Fibroblast of skin of left quadriceps (primary cell): Measurements from ENCODE around the gene UNC5A.

Experiments
- DNase-seq, 2 experiments: peaks; one replicate each; pipeline ENCODE4 v3.0.0-alpha.2; 2013; ENCODE audit warnings: low read depth in 2 of 2

The UNC5A gene

DNA sequence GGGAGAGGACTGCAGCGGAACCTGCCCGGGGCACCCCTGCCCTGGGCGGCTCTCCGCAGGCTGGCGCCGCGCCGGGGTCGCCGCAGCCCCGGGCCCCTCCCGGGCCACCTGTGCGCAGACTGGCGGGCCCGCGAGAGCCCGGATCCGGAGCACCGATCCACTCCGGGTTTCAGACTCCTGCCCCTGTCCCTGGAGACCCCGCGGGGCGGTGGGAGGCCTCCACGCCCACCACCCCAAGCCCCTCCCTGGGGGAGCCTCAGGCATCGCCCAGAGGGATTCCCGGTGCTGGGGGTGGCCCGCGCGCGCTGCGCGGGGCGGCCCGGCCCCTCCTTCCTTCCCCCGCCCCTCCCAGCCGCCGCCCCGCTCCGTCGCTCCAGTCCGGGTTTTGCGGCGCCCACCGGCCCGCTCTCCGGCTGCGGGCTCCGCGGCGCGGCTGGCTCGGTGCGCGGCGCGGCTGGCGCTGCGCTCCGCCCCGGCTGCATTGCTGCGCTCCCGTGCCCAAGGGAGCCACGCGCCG lies at the start of gene UNC5A:
Gene UNC5A (plus strand): TSS at position 479 of the 517 bp plus-strand sequence. CDS start 192 bp downstream, outside the sequence.
- peak; percentile 18 to 26 for DNase-seq

DNA sequence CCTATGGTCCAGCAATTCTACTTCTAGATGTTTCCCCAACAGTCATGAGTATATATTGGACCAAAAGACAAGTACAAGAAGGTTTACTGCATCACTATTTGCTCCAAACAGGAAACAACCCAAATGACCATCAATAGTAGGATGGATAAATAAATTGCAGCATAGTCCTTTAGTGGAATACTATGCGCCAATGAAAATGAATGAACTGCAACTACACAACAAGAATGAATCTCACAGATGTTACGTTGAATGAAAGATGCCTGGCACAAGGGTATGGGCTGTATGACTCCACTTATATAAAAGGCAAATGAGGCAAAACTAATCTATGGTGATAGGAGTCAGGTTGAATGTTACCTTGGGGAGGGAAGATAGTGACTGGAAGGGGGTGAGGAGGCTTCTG lies 48.6 kb upstream of the UNC5A start:
- DNase-seq, result no peak

- no peak for DNase-seq
These were observed 47.9 kb upstream of the UNC5A start for GRCh38 chr5:176762489-176762888.

- no peak for DNase-seq
These were observed 44.7 kb upstream of the UNC5A start for GRCh38 chr5:176765687-176766086.

- no peak for DNase-seq
These were observed 42.0 kb upstream of the UNC5A start for GRCh38 chr5:176768174-176768970.

DNA sequence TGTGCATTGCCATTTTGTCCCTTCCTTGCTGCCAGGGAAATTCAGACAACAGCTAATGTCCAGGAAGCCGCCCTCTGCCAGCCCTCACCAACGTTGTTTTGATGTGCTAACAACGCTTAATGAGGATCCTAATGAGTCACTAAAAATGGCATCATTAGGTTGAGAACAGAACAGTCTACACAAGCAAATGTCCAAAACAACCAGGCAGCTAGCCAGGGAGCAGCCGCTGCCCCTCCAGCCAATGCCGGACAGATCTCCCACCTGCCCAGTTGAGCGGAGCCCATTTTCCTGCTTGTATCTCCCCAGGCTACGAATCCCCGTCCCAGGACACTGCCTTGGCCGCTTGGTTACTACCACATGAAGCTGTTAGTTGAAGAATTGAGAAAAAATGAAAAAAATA lies 40.4 kb upstream of the UNC5A start:
- no peak for DNase-seq

DNA sequence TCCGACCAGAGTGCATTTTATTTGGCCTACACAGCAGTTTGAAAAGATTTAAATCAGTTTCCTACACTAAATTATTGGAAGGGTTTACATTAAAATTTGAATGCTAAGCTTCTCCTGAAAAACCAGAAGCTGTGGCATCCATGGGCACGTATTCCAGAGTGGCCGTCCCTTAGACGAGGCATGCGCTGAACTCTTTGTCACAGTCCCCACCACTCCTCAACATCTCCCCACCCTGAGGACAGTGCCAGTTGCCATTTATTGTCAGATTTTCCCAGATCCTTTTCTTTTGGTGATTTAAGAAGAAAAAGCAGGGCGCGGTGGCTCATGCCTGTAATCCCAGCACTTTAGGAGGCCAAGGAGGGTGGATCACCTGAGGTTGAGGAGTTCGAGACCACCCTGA lies 39.9 kb upstream of the UNC5A start:
- no peak for DNase-seq

GRCh38 chr5:176771102-176771845 lies 39.1 kb upstream of the UNC5A start:
- DNase-seq, result no peak

DNA sequence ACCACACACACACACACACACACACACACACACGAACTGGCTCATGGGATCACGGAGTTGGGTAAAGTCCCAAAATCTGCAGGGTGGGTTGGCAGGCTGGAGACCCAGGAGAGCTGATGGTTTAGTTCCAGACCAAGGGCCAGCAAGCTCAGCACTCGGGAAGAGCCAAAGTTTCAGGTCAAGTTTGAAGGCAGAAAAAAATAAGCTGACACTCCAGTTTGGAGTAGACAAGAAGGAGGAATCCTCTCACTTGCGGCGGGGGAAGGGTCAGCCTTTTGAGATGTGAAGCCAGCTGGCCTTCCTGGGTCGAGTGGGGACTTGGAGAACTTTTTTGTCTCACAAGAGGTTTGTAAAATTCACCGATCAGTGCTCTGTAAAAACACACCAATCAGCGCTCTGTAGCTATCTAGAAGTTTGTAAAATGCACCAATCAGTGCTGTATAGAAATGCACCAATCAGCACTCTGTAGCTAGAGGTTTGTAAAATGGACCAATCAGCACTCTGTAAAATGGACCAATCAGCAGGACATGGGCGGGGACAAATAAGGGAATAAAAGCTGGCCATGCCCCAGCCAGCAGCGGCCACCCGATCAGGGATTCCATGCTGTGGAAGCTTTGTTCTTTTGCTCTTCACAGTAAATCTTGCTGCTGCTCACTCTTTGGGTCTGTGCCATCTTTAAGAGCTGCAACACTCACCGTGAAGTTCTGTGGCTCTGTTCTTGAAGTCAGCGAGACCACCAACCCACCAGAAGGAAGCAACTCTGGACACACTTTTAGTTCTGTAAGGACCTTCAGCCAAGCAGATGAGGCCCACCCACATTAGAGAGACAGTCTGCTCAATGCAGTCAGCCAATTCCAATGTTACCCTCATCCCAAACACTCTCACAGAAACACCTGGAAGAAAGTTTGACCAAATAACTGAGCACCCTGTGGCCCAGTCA lies 37.8 kb upstream of the UNC5A start:
- no peak for DNase-seq

DNA sequence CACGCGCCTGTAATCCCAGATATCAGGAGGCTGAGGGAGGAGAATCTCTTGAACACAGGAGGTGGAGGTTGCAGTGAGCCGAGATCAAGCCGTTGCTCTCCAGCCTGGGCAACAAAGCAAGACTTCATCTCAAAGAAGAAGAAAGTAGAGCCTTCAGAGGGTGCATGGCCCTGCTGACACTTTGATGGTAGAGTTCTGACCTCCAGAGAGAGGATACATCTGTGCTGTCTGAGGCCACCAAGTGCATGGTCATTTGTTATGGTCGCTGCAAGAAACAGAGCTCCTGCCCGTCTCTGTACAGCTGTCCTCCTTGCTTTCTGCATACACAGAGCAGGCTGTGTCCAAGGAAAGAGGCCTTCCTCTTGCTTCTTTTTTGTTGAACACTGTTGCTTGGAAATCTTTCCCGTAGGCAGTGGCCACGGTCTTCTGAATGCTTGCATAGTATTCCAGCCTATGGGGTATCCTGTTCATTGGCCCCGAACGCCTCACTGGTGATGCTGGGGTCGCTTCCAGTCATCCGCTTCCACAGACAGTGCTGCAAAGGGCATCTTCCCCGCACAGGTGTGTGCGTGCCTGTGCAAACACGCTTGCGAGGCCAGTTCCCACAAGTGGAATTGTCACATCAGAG lies 36.8 kb upstream of the UNC5A start:
- DNase-seq, result no peak

DNA sequence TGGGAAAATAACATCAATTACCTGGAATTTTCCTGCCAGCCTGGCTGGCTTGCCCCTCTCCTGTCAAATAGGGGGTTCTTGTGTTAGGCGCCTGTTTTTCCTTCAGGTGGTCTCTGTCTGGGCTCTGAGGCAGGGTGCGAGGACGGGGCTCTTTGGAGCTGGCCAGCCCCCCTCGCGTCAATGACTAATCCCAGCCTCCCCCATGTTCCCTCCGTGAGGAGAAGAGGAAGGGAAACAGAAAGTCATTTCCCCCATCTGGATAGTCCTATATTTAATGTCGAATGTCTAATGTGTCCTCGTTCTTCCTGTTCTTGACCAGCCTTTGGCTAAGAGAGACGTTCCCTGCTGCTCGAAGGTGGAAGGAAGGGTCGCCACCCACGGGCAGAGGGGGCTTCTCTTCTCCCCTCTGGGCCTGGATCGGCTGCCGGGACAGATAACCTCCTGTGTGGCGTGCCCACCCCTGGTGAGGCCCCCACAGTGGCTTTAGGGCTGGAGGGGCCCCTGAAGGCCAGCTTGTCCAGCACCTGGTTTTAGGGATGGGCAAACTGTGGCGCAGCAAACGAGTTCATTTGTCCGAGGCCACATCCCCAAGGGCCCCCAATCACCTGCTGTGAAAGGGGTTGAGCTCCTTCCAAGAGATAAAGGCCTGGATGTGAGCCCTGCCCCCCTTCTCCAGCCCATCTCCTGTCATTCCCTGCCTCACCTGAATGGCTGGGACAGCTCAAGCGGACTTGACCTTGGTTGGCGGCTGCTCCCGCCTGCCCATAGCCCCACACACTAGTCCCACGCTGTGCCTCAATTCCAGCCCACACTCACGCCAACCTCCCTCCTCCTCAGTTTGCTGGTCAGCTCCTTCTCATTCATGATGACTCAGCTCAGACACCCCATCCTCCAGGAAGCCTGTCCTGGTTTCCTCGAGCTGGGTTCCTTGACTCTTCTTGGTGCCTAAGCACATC lies 35.9 kb upstream of the UNC5A start:
- DNase-seq, result no peak

- no peak for DNase-seq
These were observed 35.0 kb upstream of the UNC5A start for GRCh38 chr5:176775409-176775808.

- DNase-seq, result no peak
These were observed 34.1 kb upstream of the UNC5A start for GRCh38 chr5:176776141-176776865.

DNA sequence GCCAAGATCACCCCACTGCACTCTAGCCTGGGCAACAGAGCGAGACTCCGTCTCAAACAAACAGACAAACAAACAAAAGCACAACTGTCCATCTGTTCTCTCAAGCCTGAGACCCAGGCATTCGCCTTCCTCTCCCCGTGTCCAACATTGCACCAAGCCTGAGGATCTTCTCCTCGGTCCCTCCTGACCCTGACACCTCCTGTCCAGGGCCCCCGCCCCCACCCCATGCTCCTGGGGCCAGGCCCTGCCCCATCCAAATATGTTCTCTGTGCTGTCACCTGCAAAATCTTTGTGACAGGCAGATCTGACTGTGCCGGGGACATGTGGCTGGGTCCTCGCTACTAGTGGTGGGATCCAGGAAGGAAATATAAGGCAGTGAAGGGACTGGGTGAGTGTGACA lies 33.4 kb upstream of the UNC5A start:
- no peak for DNase-seq

GRCh38 chr5:176778921-176779465 lies 31.4 kb upstream of the UNC5A start:
- DNase-seq, result no peak

- no peak for DNase-seq
These were observed 30.8 kb upstream of the UNC5A start for GRCh38 chr5:176779537-176779936.

GRCh38 chr5:176780176-176781053 lies 29.9 kb upstream of the UNC5A start:
- DNase-seq, result no peak

DNA sequence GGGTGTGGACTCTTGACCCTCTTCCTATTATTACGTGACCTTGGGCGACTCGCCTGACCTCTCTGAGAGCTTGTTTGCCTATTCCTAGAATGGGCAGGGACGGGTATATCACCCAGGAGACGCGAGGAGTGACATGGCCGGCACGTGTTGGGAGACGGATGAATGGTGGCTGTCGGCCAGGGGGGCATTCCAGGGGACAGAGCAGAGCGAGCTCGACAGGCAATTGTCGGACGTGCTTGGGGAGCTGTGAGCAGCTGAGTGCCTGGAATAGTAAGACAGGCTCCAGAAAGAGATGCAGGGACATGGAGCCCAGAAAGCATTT lies 29.3 kb upstream of the UNC5A start:
- no peak for DNase-seq
